H1 (cell line): ENCODE results near the gene RALGAPB.

Experiments used
- CEBPB ChIP-seq: IDR thresholded peaks from 2 replicates; pipeline ENCODE4 v1.6.1; 2012; ENCODE audit warnings: low read depth, low read length
- EZH2 ChIP-seq: fragments of 200-600 bp; sonication (generic); IDR thresholded peaks from 2 replicates; pipeline ENCODE4 v1.7.1; 2012; ENCODE audit warnings: low read depth, mild to moderate bottlenecking, moderate library complexity, low read length, inconsistent platforms; ENCODE audit not compliant: severe bottlenecking
- GTF2F1 ChIP-seq: IDR thresholded peaks from 2 replicates; pipeline ENCODE4 v1.6.1; 2012; ENCODE audit warnings: low read depth, low read length, improper control_type of control experiment, borderline replicate concordance
- POLR2A ChIP-seq, 2 experiments: IDR thresholded peaks; 1 replicate in 1 of 2; 2 replicates in 1 of 2; pipeline ENCODE4 v1.6.1; 2011; ENCODE audit warnings: low read depth in 2 of 2, low read length in 2 of 2, mild to moderate bottlenecking in 2 of 2; ENCODE audit errors: control extremely low read depth in 1 of 2
- POU5F1 ChIP-seq: IDR thresholded peaks from 2 replicates; pipeline ENCODE4 v1.6.1; 2011; ENCODE audit warnings: low read depth, mild to moderate bottlenecking, low read length, moderate library complexity
- RAD21 ChIP-seq, 2 experiments: IDR thresholded peaks in 1 of 2; conservative IDR thresholded peaks in 1 of 2; 2 replicates each; pipeline ENCODE4 v1.6.1; 2011; ENCODE audit warnings: low read depth in 2 of 2, low read length in 2 of 2, improper control_type of control experiment in 1 of 2, inconsistent platforms in 1 of 2, mild to moderate bottlenecking in 1 of 2, moderate library complexity in 1 of 2
- TF ChIP-seq, protein P1 (sequence below), 3 experiments: IDR thresholded peaks; 1 replicate in 2 of 3; 2 replicates in 1 of 3; pipeline versions ENCODE4 v1.5.1 to v1.6.1; 2011; ENCODE audit warnings: low read length in 3 of 3, mild to moderate bottlenecking in 3 of 3, inconsistent platforms in 2 of 3, low read depth in 1 of 3, moderate library complexity in 1 of 3; ENCODE audit not compliant: insufficient read depth in 1 of 3; ENCODE audit errors: control extremely low read depth in 1 of 3
- TF ChIP-seq, protein P2 (sequence below): IDR thresholded peaks from 2 replicates; pipeline ENCODE4 v1.6.1; 2011; ENCODE audit warnings: low read depth, mild to moderate bottlenecking, low read length; ENCODE audit not compliant: insufficient read depth

- TF ChIP-seq, protein P1, sequence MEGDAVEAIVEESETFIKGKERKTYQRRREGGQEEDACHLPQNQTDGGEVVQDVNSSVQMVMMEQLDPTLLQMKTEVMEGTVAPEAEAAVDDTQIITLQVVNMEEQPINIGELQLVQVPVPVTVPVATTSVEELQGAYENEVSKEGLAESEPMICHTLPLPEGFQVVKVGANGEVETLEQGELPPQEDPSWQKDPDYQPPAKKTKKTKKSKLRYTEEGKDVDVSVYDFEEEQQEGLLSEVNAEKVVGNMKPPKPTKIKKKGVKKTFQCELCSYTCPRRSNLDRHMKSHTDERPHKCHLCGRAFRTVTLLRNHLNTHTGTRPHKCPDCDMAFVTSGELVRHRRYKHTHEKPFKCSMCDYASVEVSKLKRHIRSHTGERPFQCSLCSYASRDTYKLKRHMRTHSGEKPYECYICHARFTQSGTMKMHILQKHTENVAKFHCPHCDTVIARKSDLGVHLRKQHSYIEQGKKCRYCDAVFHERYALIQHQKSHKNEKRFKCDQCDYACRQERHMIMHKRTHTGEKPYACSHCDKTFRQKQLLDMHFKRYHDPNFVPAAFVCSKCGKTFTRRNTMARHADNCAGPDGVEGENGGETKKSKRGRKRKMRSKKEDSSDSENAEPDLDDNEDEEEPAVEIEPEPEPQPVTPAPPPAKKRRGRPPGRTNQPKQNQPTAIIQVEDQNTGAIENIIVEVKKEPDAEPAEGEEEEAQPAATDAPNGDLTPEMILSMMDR (IDR thresholded peaks at IDR 0.05; ENCODE audit: control extremely low read depth in 1 of 3, insufficient read depth in 1 of 3, low read depth in 1 of 3, low read length in 3 of 3), result no peak
- TF ChIP-seq, protein P2, sequence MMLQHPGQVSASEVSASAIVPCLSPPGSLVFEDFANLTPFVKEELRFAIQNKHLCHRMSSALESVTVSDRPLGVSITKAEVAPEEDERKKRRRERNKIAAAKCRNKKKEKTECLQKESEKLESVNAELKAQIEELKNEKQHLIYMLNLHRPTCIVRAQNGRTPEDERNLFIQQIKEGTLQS, result no peak
- TF ChIP-seq CEBPB, result no peak
- TF ChIP-seq GTF2F1, result no peak
- TF ChIP-seq EZH2, result no peak
- no peak for TF ChIP-seq POLR2A (IDR thresholded peaks at IDR 0.05; ENCODE audit: control extremely low read depth in 1 of 2, low read depth in 2 of 2, low read length in 2 of 2)
- TF ChIP-seq POU5F1, result no peak
- TF ChIP-seq RAD21 (IDR thresholded peaks at IDR 0.05 in 1 of 2, conservative IDR thresholded peaks at IDR 0.05 in 1 of 2; ENCODE audit: low read depth in 2 of 2, low read length in 2 of 2), result no peak
Observed at GRCh38 chr20:38624084-38624483, 151.4 kb downstream of the RALGAPB start.
